HG03432 (cell line): Measurements from ENCODE around the gene GPC5.
"Not testable (repeated sequence)": the region's sequence is repeated elsewhere in the genome, so short reads cannot be mapped to it uniquely, and the experiment has no call there.

ENCODE experiments used
- ATAC-seq: cut with Tn5 transposase; IDR thresholded peaks from one replicate; pipeline ENCODE4 v1.9.1; 2021; ENCODE audit warnings: mild to moderate bottlenecking, moderate library complexity; ENCODE audit not compliant: unreplicated experiment

Gene GPC5

GRCh38 chr13:91398413-91399188 is at the start of gene GPC5:
Gene GPC5, plus strand, starts transcription at chr13:91398621.
- peak; percentile 91 for ATAC-seq

GRCh38 chr13:91348906-91349435 is 49.5 kb upstream of the GPC5 start:
- ATAC-seq: peak; percentile 57

- ATAC-seq: no peak
Observed at GRCh38 chr13:91349992-91350911, 48.2 kb upstream of the GPC5 start.

GRCh38 chr13:91351123-91351522 is 47.3 kb upstream of the GPC5 start:
- no peak for ATAC-seq

GRCh38 chr13:91351980-91352379 is 46.4 kb upstream of the GPC5 start:
- no peak for ATAC-seq

- ATAC-seq: not testable (repeated sequence)
Observed at GRCh38 chr13:91352891-91353290, 45.5 kb upstream of the GPC5 start.

- ATAC-seq: no peak
Observed at GRCh38 chr13:91353494-91353893, 44.9 kb upstream of the GPC5 start.

- no peak for ATAC-seq
Observed at GRCh38 chr13:91355099-91355825, 43.2 kb upstream of the GPC5 start.

GRCh38 chr13:91355826-91356710 is 42.4 kb upstream of the GPC5 start:
- no peak for ATAC-seq

GRCh38 chr13:91356919-91357612 is 41.4 kb upstream of the GPC5 start:
- no peak for ATAC-seq

- no peak for ATAC-seq
Observed at GRCh38 chr13:91357613-91358386, 40.6 kb upstream of the GPC5 start.

GRCh38 chr13:91358387-91358782 is 40.0 kb upstream of the GPC5 start:
- no peak for ATAC-seq

- ATAC-seq: no peak
Observed at GRCh38 chr13:91359111-91359510, 39.3 kb upstream of the GPC5 start.

GRCh38 chr13:91359631-91360030 is 38.8 kb upstream of the GPC5 start:
- no peak for ATAC-seq

GRCh38 chr13:91360246-91360751 is 38.1 kb upstream of the GPC5 start:
- no peak for ATAC-seq

GRCh38 chr13:91361755-91362271 is 36.6 kb upstream of the GPC5 start:
- ATAC-seq: no peak

GRCh38 chr13:91362908-91363307 is 35.5 kb upstream of the GPC5 start:
- no peak for ATAC-seq

GRCh38 chr13:91368101-91368500 is 30.3 kb upstream of the GPC5 start:
- ATAC-seq: no peak
